ENCODE results near the gene CADM1.

- TF ChIP-seq, protein P1, sequence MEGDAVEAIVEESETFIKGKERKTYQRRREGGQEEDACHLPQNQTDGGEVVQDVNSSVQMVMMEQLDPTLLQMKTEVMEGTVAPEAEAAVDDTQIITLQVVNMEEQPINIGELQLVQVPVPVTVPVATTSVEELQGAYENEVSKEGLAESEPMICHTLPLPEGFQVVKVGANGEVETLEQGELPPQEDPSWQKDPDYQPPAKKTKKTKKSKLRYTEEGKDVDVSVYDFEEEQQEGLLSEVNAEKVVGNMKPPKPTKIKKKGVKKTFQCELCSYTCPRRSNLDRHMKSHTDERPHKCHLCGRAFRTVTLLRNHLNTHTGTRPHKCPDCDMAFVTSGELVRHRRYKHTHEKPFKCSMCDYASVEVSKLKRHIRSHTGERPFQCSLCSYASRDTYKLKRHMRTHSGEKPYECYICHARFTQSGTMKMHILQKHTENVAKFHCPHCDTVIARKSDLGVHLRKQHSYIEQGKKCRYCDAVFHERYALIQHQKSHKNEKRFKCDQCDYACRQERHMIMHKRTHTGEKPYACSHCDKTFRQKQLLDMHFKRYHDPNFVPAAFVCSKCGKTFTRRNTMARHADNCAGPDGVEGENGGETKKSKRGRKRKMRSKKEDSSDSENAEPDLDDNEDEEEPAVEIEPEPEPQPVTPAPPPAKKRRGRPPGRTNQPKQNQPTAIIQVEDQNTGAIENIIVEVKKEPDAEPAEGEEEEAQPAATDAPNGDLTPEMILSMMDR (IDR thresholded peaks at IDR 0.05): no peak
- no peak for TF ChIP-seq POLR2A (IDR thresholded peaks at IDR 0.05)
Observed at GRCh38 chr11:115518983-115519628, 14.9 kb upstream of the CADM1 start.
